ENCODE measurements around the gene TFAP2A. TPM values are rescaled to one million over a fixed set of nuclear protein-coding genes. Genes with fewer than 3 reads are reported as not detected.

Gene TFAP2A
- total RNA-seq, 1 experiment from 2014 or later = 24.3 TPM

- no TSS peak for BruUV-seq (replicated peaks)
- H3K79me2 ChIP-seq (ENCODE audit: insufficient read depth, low read length) = no peaks in the 10 kb centered on the region
- ChIA-PET CTCF (interaction anchor here (0.7 kb wide), 1 partner anchor 16 kb away, joined by 3 read pairs; no protein-coding TSS in a partner anchor), POLR2A (no interaction called here), RAD21 (ENCODE audit: low non-redundant PET in 1 of 2, low total read pairs in 2 of 2, uncharacterized antibody in 2 of 2, unreplicated experiment in 2 of 2) (interaction anchor here in 1 of 2 experiments (0.5 kb wide), 1 partner anchor 52 kb away, joined by 5 read pairs; no protein-coding TSS in a partner anchor)
- H3K9me2 ChIP-seq (ENCODE audit: insufficient read depth) = no peaks in the 10 kb centered on the region
- ATAC-seq (no peak), DNase-seq (ENCODE audit: low read depth, low spot score) (no peak)
- intact Hi-C loops (cut with micrococcal nuclease) = no loop called here
- no peak for TF ChIP-seq YY1 (IDR thresholded peaks at IDR 0.05; ENCODE audit: extremely low read depth, insufficient replicate concordance, low read depth, low read length)
- no peak for TF ChIP-seq JUND (IDR thresholded peaks at IDR 0.05)
- TF ChIP-seq, protein P1, sequence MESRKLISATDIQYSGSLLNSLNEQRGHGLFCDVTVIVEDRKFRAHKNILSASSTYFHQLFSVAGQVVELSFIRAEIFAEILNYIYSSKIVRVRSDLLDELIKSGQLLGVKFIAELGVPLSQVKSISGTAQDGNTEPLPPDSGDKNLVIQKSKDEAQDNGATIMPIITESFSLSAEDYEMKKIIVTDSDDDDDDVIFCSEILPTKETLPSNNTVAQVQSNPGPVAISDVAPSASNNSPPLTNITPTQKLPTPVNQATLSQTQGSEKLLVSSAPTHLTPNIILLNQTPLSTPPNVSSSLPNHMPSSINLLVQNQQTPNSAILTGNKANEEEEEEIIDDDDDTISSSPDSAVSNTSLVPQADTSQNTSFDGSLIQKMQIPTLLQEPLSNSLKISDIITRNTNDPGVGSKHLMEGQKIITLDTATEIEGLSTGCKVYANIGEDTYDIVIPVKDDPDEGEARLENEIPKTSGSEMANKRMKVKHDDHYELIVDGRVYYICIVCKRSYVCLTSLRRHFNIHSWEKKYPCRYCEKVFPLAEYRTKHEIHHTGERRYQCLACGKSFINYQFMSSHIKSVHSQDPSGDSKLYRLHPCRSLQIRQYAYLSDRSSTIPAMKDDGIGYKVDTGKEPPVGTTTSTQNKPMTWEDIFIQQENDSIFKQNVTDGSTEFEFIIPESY (IDR thresholded peaks at IDR 0.05; ENCODE audit: extremely low read depth, insufficient replicate concordance, low read length) = no peak
- TF ChIP-seq SRF (IDR thresholded peaks at IDR 0.05; ENCODE audit: low read depth) = no peak
- TF ChIP-seq EZH2 (IDR thresholded peaks at IDR 0.05) = no peak
- TF ChIP-seq POLR2A (IDR thresholded peaks at IDR 0.05; ENCODE audit: borderline replicate concordance, extremely low read depth, insufficient read depth, insufficient read length) = no peak
- no peak for TF ChIP-seq MAX (IDR thresholded peaks at IDR 0.05)
- TF ChIP-seq, protein P2, sequence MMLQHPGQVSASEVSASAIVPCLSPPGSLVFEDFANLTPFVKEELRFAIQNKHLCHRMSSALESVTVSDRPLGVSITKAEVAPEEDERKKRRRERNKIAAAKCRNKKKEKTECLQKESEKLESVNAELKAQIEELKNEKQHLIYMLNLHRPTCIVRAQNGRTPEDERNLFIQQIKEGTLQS (IDR thresholded peaks at IDR 0.05) = no peak
- TF ChIP-seq ELF1 (IDR thresholded peaks at IDR 0.05; ENCODE audit: borderline replicate concordance, low read depth) = no peak
- H2AFZ ChIP-seq (ENCODE audit: low read depth, low read length, poor library complexity, severe bottlenecking) = no peak overlapping the region
- no peaks in the 10 kb centered on the region for H3K9me3 ChIP-seq (ENCODE audit: control insufficient read depth in 1 of 2, insufficient read depth in 1 of 2, low read depth in 1 of 2, low read length in 2 of 2)
- no peak overlapping the region for H3K4me2 ChIP-seq (ENCODE audit: low read length)
- H4K20me1 ChIP-seq (ENCODE audit: insufficient read depth) = no peaks in the 10 kb centered on the region
- H3K4me3 ChIP-seq (replicated peaks in 1 of 2; ENCODE audit: low read depth in 1 of 2, low read length in 2 of 2) = no peak overlapping the region
- no peaks in the 10 kb centered on the region for H3K36me3 ChIP-seq (ENCODE audit: control insufficient read depth in 1 of 2, insufficient read depth in 2 of 2, low read length in 2 of 2)
- no peak overlapping the region for H3K27ac ChIP-seq (ENCODE audit: low read depth, low read length)
- no peak overlapping the region for H3K9ac ChIP-seq (ENCODE audit: low read length)
- peaks cover 7 to 15% of the 10 kb centered on the region in 2 experiments; a peak in 3 of 4 replicates for H3K4me1 ChIP-seq (ENCODE audit: control insufficient read depth in 1 of 2, insufficient read depth in 2 of 2, low read length in 2 of 2)
- no peaks in the 10 kb centered on the region for H3K27me3 ChIP-seq (ENCODE audit: insufficient read depth, low read length)
These were observed 30.0 kb downstream of the TFAP2A start for GRCh38 chr6:10384610-10385523.
